ENCODE data around the gene PLPP3. TPM values are rescaled to one million over a fixed set of nuclear protein-coding genes. Genes with fewer than 3 reads are reported as not detected.
A peak's percentile ranks its signal among the peaks of the same experiment; 100 is the strongest.

Gene PLPP3
- total RNA-seq, 4 donors from 2014 or later, result 76.3 to 315 (median 140) TPM

GRCh38 chr1:56511364-56511763, 68.0 kb downstream of the PLPP3 start:
- no peaks in the 10 kb centered on the region for H3K4me1 ChIP-seq
- no peaks in the 10 kb centered on the region for H3K36me3 ChIP-seq
- intact Hi-C loops (cut with DNase I; ENCODE audit: low total_unique reads), result no loop called here
- H3K27ac ChIP-seq, result no peak overlapping the region
- no peaks in the 10 kb centered on the region for H3K9me3 ChIP-seq
- no peak for TF ChIP-seq POLR2A (IDR thresholded peaks at IDR 0.05)
- no peak for TF ChIP-seq CTCF (IDR thresholded peaks at IDR 0.05)
- no peak overlapping the region for H3K4me3 ChIP-seq
- no peaks in the 10 kb centered on the region for H3K27me3 ChIP-seq
- no peak for DNase-seq

GRCh38 chr1:56510642-56511021, 68.7 kb downstream of the PLPP3 start:
- Histone ChIP-seq H3K4me1 (no peaks in the 10 kb centered on the region), H3K36me3 (no peaks in the 10 kb centered on the region), H3K27ac (peak overlapping the region in 1 of 2 donors; percentile 21), H3K27me3 (no peaks in the 10 kb centered on the region), H3K9me3 (no peaks in the 10 kb centered on the region), H3K4me3 (no peak overlapping the region)
- no peak for DNase-seq
- TF ChIP-seq POLR2A (IDR thresholded peaks at IDR 0.05) (no peak), CTCF (IDR thresholded peaks at IDR 0.05) (no peak)
- intact Hi-C loops (cut with DNase I; ENCODE audit: low total_unique reads), result no loop called here

GRCh38 chr1:56509713-56510641, 69.4 kb downstream of the PLPP3 start:
- H3K9me3 ChIP-seq, result no peaks in the 10 kb centered on the region
- no peaks in the 10 kb centered on the region for H3K27me3 ChIP-seq
- intact Hi-C loops (cut with DNase I; ENCODE audit: low total_unique reads), result no loop called here
- no peak overlapping the region for H3K27ac ChIP-seq
- H3K4me3 ChIP-seq, result no peak overlapping the region
- H3K4me1 ChIP-seq, result no peaks in the 10 kb centered on the region
- TF ChIP-seq POLR2A (IDR thresholded peaks at IDR 0.05) (no peak), CTCF (IDR thresholded peaks at IDR 0.05) (no peak)
- no peak for DNase-seq
- H3K36me3 ChIP-seq, result no peaks in the 10 kb centered on the region

GRCh38 chr1:56508523-56508983, 70.8 kb downstream of the PLPP3 start:
- H3K36me3 ChIP-seq, result no peaks in the 10 kb centered on the region
- no peaks in the 10 kb centered on the region for H3K27me3 ChIP-seq
- no peak overlapping the region for H3K4me3 ChIP-seq
- intact Hi-C loops (cut with DNase I; ENCODE audit: low total_unique reads), result no loop called here
- DNase-seq, result no peak
- no peaks in the 10 kb centered on the region for H3K4me1 ChIP-seq
- TF ChIP-seq POLR2A (IDR thresholded peaks at IDR 0.05), result no peak
- no peak for TF ChIP-seq CTCF (IDR thresholded peaks at IDR 0.05)
- no peaks in the 10 kb centered on the region for H3K9me3 ChIP-seq
- H3K27ac ChIP-seq, result no peak overlapping the region

- Histone ChIP-seq H3K36me3 (no peaks in the 10 kb centered on the region), H3K4me3 (no peak overlapping the region), H3K4me1 (no peaks in the 10 kb centered on the region), H3K27ac (no peak overlapping the region), H3K27me3 (no peaks in the 10 kb centered on the region), H3K9me3 (no peaks in the 10 kb centered on the region)
- intact Hi-C loops (cut with DNase I; ENCODE audit: low total_unique reads), result no loop called here
- DNase-seq, result no peak
- TF ChIP-seq POLR2A (IDR thresholded peaks at IDR 0.05) (no peak), CTCF (IDR thresholded peaks at IDR 0.05) (no peak)
These were observed 71.3 kb downstream of the PLPP3 start for GRCh38 chr1:56507925-56508522.

Measured in uterus (tissue), 4 donors.